Lower leg skin (tissue), 3 donors: ENCODE data around the gene ALG11.

ENCODE experiments used
- POLR2A ChIP-seq, 2 donors: fragments of 450-650 bp; IDR thresholded peaks; one replicate each; pipeline ENCODE4 v1.6.1; 2016 to 2017; ENCODE audit warnings: antibody characterized with exemption in 2 of 2, mild to moderate bottlenecking in 1 of 2, moderate library complexity in 1 of 2
- TF ChIP-seq, protein P1 (sequence below), 3 donors: fragments of 450-650 bp; IDR thresholded peaks; one replicate each; pipeline ENCODE4 v1.5.1; 2016; ENCODE audit warnings: antibody characterized with exemption in 3 of 3, mild to moderate bottlenecking in 3 of 3, moderate library complexity in 2 of 3

DNA sequence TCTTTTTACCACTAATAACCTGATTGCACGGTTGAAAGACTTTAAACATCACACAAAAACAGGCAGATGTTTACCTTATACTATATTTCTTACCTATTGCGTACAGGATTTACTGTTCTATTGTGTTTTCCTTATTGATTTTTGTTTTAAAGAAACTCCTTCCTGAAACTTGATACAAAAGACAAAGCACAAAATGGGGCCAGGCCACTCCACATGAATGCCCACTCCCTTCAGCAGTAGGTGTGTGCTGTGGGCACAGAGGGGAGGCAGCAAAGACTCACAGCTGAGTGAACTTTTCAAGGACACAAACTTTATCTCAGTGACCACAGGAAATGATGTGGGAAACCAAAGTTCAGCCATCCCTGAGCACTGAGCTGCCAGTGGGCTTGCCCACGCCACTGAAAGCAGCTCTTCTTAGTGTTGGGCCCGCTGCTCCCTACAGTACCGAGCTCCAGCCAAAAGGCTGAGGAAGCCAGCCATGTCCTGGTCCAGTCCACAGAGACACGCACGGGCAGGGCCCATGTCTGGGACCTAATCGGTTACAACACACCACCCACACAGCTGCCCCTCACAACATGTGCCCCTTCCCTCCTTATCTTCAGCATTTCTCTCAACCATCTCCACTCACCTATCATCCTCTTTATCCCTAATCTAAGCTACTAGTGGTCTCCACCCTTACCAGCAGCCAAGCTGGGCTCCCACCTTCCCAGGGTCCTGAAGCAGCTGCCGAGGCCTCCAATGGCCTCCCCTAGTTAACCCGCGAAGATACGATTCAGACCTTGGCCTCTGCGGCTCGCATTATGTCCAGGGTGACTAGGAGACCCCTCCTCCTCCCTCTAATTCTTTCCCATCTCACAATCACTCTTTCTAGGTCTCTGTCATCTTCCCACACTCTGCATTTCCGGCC is 40.4 kb upstream of the ALG11 start:
- TF ChIP-seq, protein P1, sequence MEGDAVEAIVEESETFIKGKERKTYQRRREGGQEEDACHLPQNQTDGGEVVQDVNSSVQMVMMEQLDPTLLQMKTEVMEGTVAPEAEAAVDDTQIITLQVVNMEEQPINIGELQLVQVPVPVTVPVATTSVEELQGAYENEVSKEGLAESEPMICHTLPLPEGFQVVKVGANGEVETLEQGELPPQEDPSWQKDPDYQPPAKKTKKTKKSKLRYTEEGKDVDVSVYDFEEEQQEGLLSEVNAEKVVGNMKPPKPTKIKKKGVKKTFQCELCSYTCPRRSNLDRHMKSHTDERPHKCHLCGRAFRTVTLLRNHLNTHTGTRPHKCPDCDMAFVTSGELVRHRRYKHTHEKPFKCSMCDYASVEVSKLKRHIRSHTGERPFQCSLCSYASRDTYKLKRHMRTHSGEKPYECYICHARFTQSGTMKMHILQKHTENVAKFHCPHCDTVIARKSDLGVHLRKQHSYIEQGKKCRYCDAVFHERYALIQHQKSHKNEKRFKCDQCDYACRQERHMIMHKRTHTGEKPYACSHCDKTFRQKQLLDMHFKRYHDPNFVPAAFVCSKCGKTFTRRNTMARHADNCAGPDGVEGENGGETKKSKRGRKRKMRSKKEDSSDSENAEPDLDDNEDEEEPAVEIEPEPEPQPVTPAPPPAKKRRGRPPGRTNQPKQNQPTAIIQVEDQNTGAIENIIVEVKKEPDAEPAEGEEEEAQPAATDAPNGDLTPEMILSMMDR (IDR thresholded peaks at IDR 0.05) = no peak
- no peak for TF ChIP-seq POLR2A (IDR thresholded peaks at IDR 0.05)
